H9 (cell line): ENCODE measurements around the gene RRAGD. TPM values are rescaled to one million over a fixed set of nuclear protein-coding genes. Genes with fewer than 3 reads are reported as not detected.

Experiments used
- DNase-seq: peaks from one replicate; pipeline ENCODE4 v3.0.0-alpha.2; 2017
- H2AFZ ChIP-seq: one replicate; pipeline ENCODE4 v1.6.1; 2013; ENCODE audit warnings: mild to moderate bottlenecking, low read length, control low read depth, moderate library complexity
- H2AK5ac ChIP-seq: 2 replicates; pipeline ENCODE4 v1.6.1; 2013; ENCODE audit warnings: low read length, control low read depth, mixed read lengths; ENCODE audit not compliant: insufficient read length
- H2BK120ac ChIP-seq: one replicate; pipeline ENCODE4 v1.6.1; 2013; ENCODE audit warnings: low read depth, mild to moderate bottlenecking, low read length, control low read depth, inconsistent platforms; ENCODE audit not compliant: poor library complexity, severe bottlenecking
- H2BK12ac ChIP-seq: 2 replicates; pipeline ENCODE4 v1.6.1; 2013; ENCODE audit warnings: low read length, control low read depth, mixed read lengths, low read depth; ENCODE audit not compliant: insufficient read length
- H2BK15ac ChIP-seq: 2 replicates; pipeline ENCODE4 v1.6.1; 2013; ENCODE audit warnings: low read depth, low read length, control low read depth
- H2BK20ac ChIP-seq: one replicate; pipeline ENCODE4 v1.6.1; 2013; ENCODE audit warnings: low read depth, mild to moderate bottlenecking, low read length, control low read depth, inconsistent platforms; ENCODE audit not compliant: poor library complexity, severe bottlenecking
- H2BK5ac ChIP-seq: 2 replicates; pipeline ENCODE4 v1.6.1; 2013; ENCODE audit warnings: low read length, control low read depth, mixed read lengths; ENCODE audit not compliant: insufficient read length
- H3K14ac ChIP-seq: 2 replicates; pipeline ENCODE4 v1.6.1; 2013; ENCODE audit warnings: low read length, control low read depth; ENCODE audit not compliant: insufficient read depth
- H3K18ac ChIP-seq: 2 replicates; pipeline ENCODE4 v1.6.1; 2013; ENCODE audit warnings: low read depth, mild to moderate bottlenecking, mixed read lengths, low read length, control low read depth; ENCODE audit not compliant: insufficient read length
- H3K23ac ChIP-seq: 2 replicates; pipeline ENCODE4 v1.6.1; 2013; ENCODE audit warnings: low read length, control low read depth, mixed read lengths, low read depth; ENCODE audit not compliant: insufficient read length
- H3K23me2 ChIP-seq: 2 replicates; pipeline ENCODE4 v1.6.1; 2013; ENCODE audit warnings: low read depth, mild to moderate bottlenecking, mixed read lengths, low read length, control low read depth; ENCODE audit not compliant: insufficient read length, poor library complexity, severe bottlenecking
- H3K27ac ChIP-seq: 2 replicates; pipeline ENCODE4 v1.5.1; 2013; ENCODE audit warnings: low read length, control low read depth, mixed read lengths, low read depth; ENCODE audit not compliant: insufficient read length
- H3K27me3 ChIP-seq: 2 replicates; pipeline ENCODE4 v1.6.1; 2013; ENCODE audit warnings: low read length, control low read depth, inconsistent platforms; ENCODE audit not compliant: insufficient read depth
- H3K4ac ChIP-seq: 2 replicates; pipeline ENCODE4 v1.6.1; 2013; ENCODE audit warnings: low read depth, mild to moderate bottlenecking, control low read depth, inconsistent platforms, low read length, moderate library complexity
- H3K4me1 ChIP-seq: 2 replicates; pipeline ENCODE4 v1.6.1; 2013; ENCODE audit warnings: low read length, control low read depth, inconsistent platforms; ENCODE audit not compliant: insufficient read depth
- H3K4me2 ChIP-seq: 2 replicates; pipeline ENCODE4 v1.6.1; 2013; ENCODE audit warnings: low read length, control low read depth, mixed read lengths; ENCODE audit not compliant: insufficient read length, insufficient read depth
- H3K56ac ChIP-seq: 2 replicates; pipeline ENCODE4 v1.6.1; 2013; ENCODE audit warnings: low read depth, mild to moderate bottlenecking, mixed read lengths, low read length, control low read depth; ENCODE audit not compliant: insufficient read length
- H3K79me1 ChIP-seq: 2 replicates; pipeline ENCODE4 v1.6.1; 2013; ENCODE audit warnings: low read depth, mild to moderate bottlenecking, moderate library complexity, low read length, control low read depth, inconsistent platforms; ENCODE audit not compliant: insufficient read depth, poor library complexity, severe bottlenecking
- H3K79me2 ChIP-seq: 2 replicates; pipeline ENCODE4 v1.6.1; 2013; ENCODE audit warnings: low read length, control low read depth, inconsistent platforms; ENCODE audit not compliant: insufficient read depth
- H3K9ac ChIP-seq: 2 replicates; pipeline ENCODE4 v1.6.1; 2013; ENCODE audit warnings: low read length, control low read depth, mixed read lengths; ENCODE audit not compliant: insufficient read length; ENCODE audit errors: extremely low read depth
- H3K9me3 ChIP-seq: one replicate; pipeline ENCODE4 v1.6.1; 2013; ENCODE audit warnings: low read depth, low read length, inconsistent platforms; ENCODE audit not compliant: control insufficient read depth
- H3T11ph ChIP-seq: one replicate; pipeline ENCODE4 v1.6.1; 2013; ENCODE audit warnings: mild to moderate bottlenecking, low read length, control low read depth, inconsistent platforms
- H4K20me1 ChIP-seq: one replicate; pipeline ENCODE4 v1.6.1; 2013; ENCODE audit not compliant: control insufficient read depth, insufficient read length, insufficient read depth
- H4K5ac ChIP-seq: 2 replicates; pipeline ENCODE4 v1.6.1; 2013; ENCODE audit warnings: low read depth, mild to moderate bottlenecking, mixed read lengths, low read length, control low read depth; ENCODE audit not compliant: insufficient read length
- H4K8ac ChIP-seq: replicated peaks from 2 replicates; pipeline ENCODE4 v1.6.1; 2013; ENCODE audit warnings: low read length, control low read depth, mixed read lengths, low read depth; ENCODE audit not compliant: insufficient read length
- H4K91ac ChIP-seq: 2 replicates; pipeline ENCODE4 v1.6.1; 2013; ENCODE audit warnings: low read depth, mild to moderate bottlenecking, moderate library complexity, mixed read lengths, low read length, control low read depth; ENCODE audit not compliant: insufficient read length
- H3K27ac Mint-ChIP-seq, 3 experiments: 2 replicates in 2 of 3; 3 replicates in 1 of 3; pipeline ENCODE4 v1.8.0; 2020 to 2021; ENCODE audit warnings: mixed read lengths in 3 of 3, mild to moderate bottlenecking in 1 of 3, moderate library complexity in 1 of 3
- H3K27me3 Mint-ChIP-seq: 2 replicates; pipeline ENCODE4 v1.8.0; 2021; ENCODE audit warnings: low read depth, mild to moderate bottlenecking, moderate library complexity, mixed read lengths
- H3K36me3 Mint-ChIP-seq, 3 experiments: 2 replicates in 2 of 3; 3 replicates in 1 of 3; pipeline ENCODE4 v1.8.0; 2020 to 2021; ENCODE audit warnings: low read depth in 3 of 3, mixed read lengths in 3 of 3; ENCODE audit not compliant: insufficient read depth in 1 of 3
- H3K4me1 Mint-ChIP-seq, 2 experiments: 2 replicates each; pipeline ENCODE4 v1.8.0; 2020; ENCODE audit warnings: mixed read lengths in 2 of 2
- H3K4me3 Mint-ChIP-seq, 2 experiments: 2 replicates in 1 of 2; 3 replicates in 1 of 2; pipeline ENCODE4 v1.8.0; 2020 to 2021; ENCODE audit warnings: mild to moderate bottlenecking in 2 of 2, mixed read lengths in 2 of 2, moderate library complexity in 1 of 2
- H3K9me3 Mint-ChIP-seq, 2 experiments: 2 replicates in 1 of 2; 3 replicates in 1 of 2; pipeline ENCODE4 v1.8.0; 2020; ENCODE audit warnings: mild to moderate bottlenecking in 2 of 2, mixed read lengths in 2 of 2, moderate library complexity in 1 of 2
- WGBS: extraction: QIAGEN DNeasy Blood & Tissue Kit; methylation state at CpG from one replicate; pipeline ENCODE4 v1.1.7; 2013; ENCODE audit warnings: missing lambda C conversion rate, low lambda C conversion rate, mixed read lengths; ENCODE audit not compliant: insufficient read length; ENCODE audit errors: extremely low coverage; 5-methylcytosine and 5-hydroxymethylcytosine counted together
- total RNA-seq: library from RNA; stranded (reverse); gene quantifications from 2 replicates; pipeline ENCODE4 v1.2.1, GENCODE V29; 2021
- TF ChIP-seq, protein P1 (sequence below): fragments of 200-600 bp; sonication (generic); conservative IDR thresholded peaks from 3 replicates; pipeline ENCODE4 v1.8.0; 2021; ENCODE audit warnings: antibody characterized with exemption, mild to moderate bottlenecking

Gene RRAGD
- total RNA-seq, 1 experiment from 2014 or later, result 10.6 TPM

DNA sequence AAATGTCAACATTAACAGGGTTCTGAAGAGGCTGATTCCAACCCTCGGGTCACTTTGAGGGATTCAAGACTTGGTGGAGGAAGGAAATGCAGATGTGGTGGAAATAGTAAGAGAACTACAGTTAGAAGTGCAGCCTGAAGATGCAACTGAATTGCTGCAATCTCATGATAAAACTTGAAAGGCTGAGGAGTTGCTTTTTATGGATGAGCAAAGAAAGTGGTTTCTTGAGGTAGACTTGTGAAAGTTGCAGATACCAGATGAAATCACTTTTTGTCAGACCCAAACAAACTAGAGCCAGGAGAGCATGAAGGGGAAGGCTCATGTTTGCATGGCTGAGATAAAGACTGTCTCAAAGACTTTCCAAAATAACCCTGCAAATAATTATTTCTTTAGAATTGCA lies 37.1 kb upstream of the RRAGD start:
- H3K79me2 ChIP-seq, result no peaks in the 10 kb centered on the region; the same call in 1 of the 2 replicates
- no peak overlapping the region for H3K9ac ChIP-seq
- no peak overlapping the region for H3K4me2 ChIP-seq
- no peaks in the 10 kb centered on the region for H3K9me3 ChIP-seq
- no peak overlapping the region for H4K8ac ChIP-seq
- H3K79me1 ChIP-seq, result no peaks in the 10 kb centered on the region
- no peak overlapping the region for H3K4ac ChIP-seq
- H3K4me1 ChIP-seq, result no peaks in the 10 kb centered on the region
- WGBS, result no CpG with 5 or more reads among the region's 1 CpG
- H2BK12ac ChIP-seq, result no peak overlapping the region
- H3K27me3 ChIP-seq, result no peaks in the 10 kb centered on the region
- H3K56ac ChIP-seq, result no peak overlapping the region
- H2BK20ac ChIP-seq, result no peak overlapping the region
- Mint-ChIP-seq H3K36me3 (no peaks in the 10 kb centered on the region), H3K27me3 (peaks cover 4% of the 10 kb centered on the region; the same call in 1 of the 2 replicates), H3K4me3 (no peak overlapping the region), H3K4me1 (no peaks in the 10 kb centered on the region), H3K27ac (no peak overlapping the region), H3K9me3 (no peaks in the 10 kb centered on the region)
- no peak for DNase-seq
- no peak overlapping the region for H3K14ac ChIP-seq
- no peak overlapping the region for H3K23ac ChIP-seq
- H4K20me1 ChIP-seq, result no peaks in the 10 kb centered on the region
- H2BK15ac ChIP-seq, result no peak overlapping the region
- H3K18ac ChIP-seq, result no peak overlapping the region
- H4K5ac ChIP-seq, result no peak overlapping the region
- no peak overlapping the region for H3K27ac ChIP-seq
- no peak overlapping the region for H2BK120ac ChIP-seq
- H4K91ac ChIP-seq, result no peak overlapping the region
- TF ChIP-seq, protein P1, sequence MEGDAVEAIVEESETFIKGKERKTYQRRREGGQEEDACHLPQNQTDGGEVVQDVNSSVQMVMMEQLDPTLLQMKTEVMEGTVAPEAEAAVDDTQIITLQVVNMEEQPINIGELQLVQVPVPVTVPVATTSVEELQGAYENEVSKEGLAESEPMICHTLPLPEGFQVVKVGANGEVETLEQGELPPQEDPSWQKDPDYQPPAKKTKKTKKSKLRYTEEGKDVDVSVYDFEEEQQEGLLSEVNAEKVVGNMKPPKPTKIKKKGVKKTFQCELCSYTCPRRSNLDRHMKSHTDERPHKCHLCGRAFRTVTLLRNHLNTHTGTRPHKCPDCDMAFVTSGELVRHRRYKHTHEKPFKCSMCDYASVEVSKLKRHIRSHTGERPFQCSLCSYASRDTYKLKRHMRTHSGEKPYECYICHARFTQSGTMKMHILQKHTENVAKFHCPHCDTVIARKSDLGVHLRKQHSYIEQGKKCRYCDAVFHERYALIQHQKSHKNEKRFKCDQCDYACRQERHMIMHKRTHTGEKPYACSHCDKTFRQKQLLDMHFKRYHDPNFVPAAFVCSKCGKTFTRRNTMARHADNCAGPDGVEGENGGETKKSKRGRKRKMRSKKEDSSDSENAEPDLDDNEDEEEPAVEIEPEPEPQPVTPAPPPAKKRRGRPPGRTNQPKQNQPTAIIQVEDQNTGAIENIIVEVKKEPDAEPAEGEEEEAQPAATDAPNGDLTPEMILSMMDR, result no peak
- H3K23me2 ChIP-seq, result no peaks in the 10 kb centered on the region
- H2AK5ac ChIP-seq, result no peak overlapping the region
- no peak overlapping the region for H2AFZ ChIP-seq
- H2BK5ac ChIP-seq, result no peak overlapping the region
- H3T11ph ChIP-seq, result no peak overlapping the region
